CD4-positive, alpha-beta T cell treated with Interleukin-2 at 100 ng/mL for 4 hours (primary cell): ENCODE data around the gene PCDH15.

ENCODE experiments used
- DNase-seq: peaks from one replicate; pipeline ENCODE4 v3.0.0-alpha.2; 2020; ENCODE audit warnings: low spot score

The PCDH15 gene

DNA sequence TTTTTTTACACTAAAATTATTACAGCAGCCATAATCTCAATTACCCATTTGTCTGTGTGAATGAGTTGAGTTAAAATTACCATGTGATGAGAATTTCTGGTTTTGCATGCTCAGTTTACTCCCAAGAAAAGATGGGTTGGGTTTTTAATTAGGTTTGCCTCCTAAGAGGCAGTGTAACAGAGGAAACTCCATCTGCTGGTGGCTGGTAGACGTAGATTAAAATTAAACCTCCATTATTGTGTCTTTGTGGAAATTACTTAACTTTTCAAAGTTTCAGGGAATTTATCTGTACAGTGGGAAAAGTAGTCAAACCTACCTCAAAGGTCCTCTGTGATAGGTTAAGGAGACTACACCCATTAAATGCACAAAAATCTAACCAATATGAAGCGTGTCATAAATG is 954.2 kb downstream of the PCDH15 start:
- DNase-seq: no peak

DNA sequence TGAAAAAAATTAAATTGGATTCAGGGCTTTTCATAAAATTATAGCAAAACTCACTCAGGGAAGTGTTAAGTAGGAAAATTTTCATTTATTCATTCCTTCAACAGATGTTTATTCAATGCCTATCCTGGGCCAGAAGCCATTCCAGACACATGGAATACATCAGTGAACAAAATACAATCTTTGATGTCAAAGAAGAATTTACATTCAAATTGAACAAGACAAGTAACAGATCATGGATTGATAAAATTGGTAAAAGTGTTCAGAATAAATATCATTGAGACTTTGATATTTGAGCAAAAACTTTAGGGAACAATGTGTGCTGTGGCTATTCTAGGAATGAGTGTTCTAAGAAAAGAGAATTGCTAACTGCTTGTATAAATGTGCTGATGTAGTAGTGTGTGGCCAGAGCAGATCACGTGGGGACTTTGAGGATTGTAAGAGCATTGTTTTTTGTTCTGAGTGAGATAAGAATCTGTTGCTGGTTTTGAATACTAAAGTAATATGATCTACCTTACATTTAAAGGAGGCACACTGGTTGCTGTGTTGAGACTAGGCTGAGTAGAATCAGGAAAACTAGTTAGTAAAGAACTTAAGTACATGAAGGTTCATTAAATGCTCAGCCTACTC is 957.2 kb downstream of the PCDH15 start:
- DNase-seq: no peak

DNA sequence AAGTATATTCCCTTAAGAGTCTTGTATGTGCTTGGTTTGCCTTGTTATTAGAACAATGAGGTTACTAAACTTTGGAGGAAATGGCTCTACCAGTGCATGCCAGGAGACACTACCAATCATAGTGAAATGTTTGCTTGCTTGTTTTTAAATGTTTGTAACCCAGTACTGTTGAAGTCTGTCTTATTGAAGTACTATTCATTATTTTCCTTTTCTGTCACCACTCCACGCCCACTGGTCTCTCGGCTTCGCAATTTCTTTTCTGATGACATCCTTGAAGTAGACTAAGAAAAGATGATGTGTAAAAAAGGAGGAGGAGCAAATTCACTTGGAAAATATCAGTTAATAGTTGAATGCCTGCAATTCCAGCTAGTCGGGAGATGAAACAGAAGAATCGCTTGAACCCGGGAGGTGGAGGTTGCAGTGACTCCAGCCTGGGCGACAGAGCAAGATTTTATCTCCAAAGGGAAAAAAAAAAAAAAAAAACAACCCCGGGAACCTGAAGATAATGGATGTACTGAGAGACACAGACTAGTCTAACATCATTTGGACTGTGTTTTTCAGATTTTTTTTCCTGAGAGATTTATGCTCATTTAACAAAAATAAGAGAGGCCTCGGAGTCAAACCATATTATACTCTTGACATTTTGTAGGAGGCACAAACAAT is 959.4 kb downstream of the PCDH15 start:
- DNase-seq: no peak

DNA sequence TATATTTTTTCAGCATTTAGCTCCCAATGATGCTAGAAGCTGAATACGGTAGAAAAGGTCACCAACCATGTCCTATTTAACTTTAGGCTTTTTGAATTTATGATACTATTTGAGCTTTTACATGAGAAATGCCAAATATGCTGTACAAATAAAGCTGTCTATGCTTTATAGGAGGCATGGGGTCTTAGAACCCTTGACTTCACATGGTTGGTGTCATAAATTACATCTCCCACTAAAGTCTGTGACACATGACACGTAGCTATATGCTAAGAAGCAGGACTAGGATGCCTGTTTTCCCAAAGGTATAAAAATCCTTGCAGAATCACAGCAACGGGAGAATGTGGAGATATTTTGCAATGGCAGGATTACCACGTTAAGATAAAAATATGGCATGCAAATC is 960.4 kb downstream of the PCDH15 start:
- DNase-seq: no peak

DNA sequence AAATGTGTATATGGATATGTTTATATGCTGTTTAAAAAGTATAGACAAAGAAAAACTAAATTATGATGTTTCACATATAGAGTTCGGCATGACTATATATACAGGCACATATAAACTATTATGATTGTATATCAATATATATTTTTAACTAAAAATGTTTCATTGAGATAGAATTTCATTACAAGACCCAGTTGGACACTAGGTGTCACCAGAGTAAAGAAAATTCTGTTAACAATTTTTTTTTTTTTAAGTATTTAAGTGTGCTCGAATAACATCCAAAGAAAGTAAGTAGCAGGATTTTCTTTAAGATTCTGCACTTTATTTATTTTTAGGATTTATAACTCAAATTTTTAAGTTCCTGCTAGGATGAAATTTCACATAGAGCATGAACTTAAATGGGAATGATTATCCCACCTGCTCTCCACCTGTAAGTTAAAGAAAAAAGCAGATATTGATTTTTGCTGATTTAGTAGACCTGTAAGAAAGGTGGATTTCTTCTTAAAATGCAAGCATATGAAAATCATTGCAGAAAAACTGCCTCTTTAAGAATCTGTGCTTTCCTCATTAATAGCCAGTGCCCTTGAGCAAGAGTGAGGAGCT is 961.5 kb downstream of the PCDH15 start:
- no peak for DNase-seq

DNA sequence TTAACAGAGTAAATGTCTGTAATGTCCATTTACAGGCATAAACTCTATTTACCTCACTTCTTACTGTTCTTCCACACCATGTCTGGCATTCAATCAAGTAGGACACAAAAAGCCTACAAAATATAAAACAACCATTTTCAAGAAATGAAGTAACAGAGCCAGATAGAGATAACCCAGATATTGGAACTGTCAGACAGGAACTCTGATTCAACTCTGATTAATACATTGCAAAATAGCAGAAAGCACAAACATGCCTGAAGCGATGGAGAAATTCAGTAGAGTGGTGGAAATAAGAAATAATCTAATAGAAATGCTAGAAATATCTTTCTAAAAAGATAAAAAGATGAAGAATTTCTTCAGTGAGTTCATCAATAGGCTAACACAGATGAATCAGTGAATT is 964.4 kb downstream of the PCDH15 start:
- no peak for DNase-seq

DNA sequence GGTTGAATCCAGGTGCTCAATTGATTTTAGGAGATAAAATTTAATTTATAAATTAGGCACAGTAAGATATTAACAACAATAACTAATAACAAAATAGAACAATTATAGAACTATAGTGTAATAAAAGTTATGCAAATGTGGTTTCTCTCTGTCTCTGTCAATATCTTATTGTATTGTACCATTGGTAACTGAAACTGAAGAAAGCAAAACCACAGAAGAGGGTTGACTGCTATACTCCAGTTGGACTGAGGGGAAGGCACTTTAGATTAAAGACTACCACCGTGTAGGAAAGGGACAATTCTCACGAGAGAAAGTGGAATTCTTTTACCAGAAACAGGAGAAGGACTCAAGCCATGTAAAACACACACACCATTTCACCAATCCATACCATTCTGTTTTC is 967.1 kb downstream of the PCDH15 start:
- DNase-seq: no peak

DNA sequence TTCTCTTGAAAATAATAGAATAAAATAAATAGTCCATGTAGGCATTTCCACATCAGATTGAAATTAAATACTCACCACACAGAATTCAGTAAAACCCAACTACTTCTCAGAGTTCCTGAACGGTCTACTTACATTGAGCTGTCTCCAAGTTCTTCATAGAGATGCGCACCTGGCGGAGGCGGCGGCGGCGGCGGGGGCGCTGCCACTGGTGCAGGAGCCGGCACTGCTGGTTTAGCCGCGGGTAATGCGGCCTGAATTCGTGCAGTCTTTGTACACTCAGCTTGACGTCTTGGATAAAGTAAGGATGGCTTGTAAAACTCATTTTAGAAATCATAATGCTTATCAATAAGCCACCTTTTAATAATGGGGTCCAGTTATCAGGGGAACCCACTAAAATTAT is 973.8 kb downstream of the PCDH15 start:
- no peak for DNase-seq

DNA sequence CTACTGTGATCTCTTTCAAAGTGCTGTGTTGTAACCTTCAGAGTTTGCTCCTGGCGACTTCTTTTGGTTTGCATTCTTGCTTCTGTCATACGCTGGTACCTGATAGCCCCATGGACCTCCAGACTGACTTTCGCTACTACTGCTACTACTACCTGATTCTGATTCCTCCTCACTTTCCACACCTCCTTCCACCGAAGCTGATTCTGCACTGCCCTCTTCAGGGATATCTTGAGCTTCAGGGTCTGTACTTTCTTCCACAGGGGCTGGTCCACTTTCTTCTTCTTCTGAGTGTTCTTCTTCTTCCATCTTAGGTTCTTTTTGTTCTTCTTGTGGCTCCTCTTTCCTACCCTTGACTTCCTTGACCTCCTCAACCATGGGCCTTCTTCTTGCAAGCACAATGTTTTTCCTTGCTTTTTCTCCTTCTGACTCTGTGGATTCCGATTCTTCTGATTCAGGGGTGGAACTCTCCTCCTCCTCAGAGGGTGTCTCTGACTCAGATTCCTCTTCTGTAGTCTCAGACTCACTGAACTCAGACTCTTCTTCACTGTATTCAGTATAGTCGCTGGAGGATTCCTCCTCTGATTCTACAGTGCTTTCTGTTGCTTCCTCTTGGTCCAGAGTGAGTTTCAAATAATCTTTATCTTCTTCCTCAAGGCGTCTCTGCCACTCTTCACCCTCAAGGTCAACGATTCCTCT is 992.2 kb downstream of the PCDH15 start:
- DNase-seq: no peak

DNA sequence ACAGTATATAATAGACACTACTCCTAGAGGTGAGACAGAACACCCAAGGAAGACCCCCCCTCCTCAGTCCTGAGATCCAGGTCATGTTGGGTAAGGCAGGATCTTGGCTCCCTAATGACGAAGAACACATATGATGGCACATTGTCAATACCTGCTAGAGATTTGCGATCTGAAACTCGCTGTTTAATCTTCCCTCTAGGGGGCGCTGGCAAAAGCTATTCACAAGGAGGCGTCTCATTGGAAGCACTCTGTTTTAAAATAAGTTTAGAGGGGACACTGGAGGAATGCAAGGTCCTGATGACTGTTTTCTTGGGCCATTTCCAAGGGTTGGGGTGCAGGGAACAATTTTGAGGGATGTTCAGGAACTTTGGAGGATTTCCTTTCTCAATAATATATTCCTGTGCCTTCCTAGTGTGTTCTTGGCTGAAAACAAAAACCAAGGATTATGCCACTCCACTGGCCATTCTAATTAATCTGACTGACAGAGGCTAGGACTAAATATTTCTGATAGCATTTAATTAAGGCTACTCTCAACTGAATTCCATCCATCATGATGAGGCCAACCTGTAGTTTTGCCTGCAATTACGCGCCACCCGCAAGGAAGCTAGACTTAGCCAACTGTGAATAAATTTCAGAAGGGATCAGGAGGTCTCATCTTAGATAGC is 1014.7 kb downstream of the PCDH15 start:
- DNase-seq: no peak

DNA sequence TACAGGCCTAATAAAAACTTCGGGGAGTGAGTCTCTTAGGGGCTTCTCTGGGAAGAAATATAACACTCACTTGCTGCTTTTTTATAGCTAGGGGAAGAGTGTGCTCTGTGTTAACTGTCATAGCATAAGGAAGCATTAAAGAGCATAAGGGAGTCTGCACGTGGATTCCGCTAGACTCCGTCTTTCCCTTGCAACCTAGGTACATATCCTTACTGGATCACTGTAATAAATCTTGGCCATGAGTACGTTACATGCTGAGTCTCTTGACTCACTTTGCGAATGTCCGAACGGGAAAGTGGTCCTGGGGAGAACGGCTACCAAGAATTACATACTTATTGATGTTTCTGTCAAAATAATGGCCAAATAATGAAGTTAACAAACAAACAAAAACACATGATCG is 1029.3 kb downstream of the PCDH15 start:
- no peak for DNase-seq

DNA sequence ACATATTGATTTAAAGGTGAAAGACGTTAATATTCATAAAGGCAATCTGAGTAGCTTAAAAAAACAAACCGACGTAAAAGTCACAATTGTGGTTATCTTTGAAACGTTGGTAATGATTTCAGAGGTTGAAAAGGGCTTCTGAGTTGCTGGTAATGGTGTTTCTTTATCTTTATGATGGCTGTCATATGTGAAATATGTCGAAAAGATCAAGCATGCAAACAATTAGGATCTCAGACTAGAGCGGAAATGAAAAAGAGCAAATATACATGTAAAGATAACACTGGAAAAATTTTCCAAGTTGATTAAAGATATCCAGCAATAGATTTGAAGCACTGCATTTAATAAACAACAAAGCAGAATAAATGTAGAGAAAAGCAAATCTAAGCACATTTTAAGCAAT is 1030.1 kb downstream of the PCDH15 start:
- no peak for DNase-seq

DNA sequence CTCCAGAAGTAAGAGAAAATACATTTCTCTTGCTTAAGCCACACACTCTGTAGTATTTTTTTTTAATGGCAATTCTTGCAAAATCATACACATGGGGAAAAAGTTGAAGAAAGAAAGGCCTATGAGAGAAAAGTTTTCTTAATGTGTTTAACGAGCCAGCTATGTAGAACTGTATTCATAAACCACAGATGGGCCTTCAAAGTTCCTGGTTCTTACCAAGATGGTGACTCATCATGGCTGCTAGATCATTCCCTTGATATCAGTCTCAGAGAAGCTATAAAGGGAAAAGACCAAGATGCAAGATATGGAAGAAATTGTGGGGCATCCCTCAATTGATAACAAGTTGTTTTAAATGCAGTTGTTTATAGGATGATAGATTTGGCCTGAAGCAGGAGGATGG is 1035.7 kb downstream of the PCDH15 start:
- DNase-seq: no peak

DNA sequence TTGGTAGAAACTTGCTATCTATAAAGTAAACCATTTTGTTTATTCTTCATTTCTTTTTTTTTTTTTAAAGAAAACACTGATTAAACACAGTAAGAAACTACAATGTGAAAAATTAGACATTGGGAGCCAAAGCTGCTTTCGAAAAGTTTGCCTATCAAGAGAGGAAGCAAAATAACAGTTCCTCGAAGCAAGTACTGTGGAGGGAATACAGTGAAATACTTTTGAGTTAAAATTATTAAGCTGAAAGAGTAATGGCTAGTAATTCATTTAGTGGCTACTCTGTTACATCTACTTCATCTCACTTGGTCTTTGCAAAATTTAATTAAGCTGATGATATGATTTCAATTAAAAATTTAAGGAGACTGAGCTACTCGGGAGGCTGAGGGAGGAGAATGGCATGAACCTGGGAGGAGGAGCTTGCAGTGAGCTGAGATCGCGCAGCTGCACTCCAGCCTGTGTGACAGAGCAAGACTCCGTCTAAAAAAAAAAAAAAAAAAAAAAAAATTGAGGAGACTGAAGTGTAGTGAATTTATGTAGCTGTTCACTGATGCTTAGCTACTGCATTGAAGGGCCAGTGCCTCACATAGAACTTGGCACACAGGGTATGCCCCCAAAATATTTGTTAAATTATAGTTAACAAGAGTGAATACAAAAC is 1046.3 kb downstream of the PCDH15 start:
- no peak for DNase-seq
